ENCODE measurements around the gene MKLN1.

DNA sequence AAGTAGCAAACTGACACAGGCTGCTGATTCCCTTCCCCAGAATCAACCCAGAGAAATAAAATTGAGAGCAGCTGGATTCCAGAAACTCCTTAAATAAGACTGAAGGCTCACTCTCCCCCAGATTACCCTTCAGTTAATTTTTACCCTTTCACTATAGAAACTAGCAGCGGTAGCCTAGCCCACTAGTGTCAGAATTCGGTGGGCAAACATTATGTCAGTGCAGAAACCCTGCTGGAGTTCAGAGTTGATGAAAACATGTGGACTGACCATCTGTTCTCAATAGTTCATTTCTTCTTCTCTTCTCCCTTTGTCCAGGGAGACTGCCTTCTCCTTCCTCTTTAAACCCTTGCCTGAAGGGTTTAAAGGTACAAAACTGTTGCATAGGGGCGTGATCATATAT is 128.7 kb downstream of the MKLN1 start:
- TF ChIP-seq POLR2A (IDR thresholded peaks at IDR 0.05; ENCODE audit: low read depth, low read length), result no peak
- TF ChIP-seq POLR2AphosphoS5 (IDR thresholded peaks at IDR 0.05; ENCODE audit: low read depth, low read length), result no peak
- TF ChIP-seq TAF1 (IDR thresholded peaks at IDR 0.05; ENCODE audit: borderline replicate concordance, low read depth, low read length), result no peak

Data from GM12892 (cell line).